Stimulated activated CD4-positive, alpha-beta T cell treated with anti-CD3 and anti-CD28 coated beads, Interleukin-2, amount 100 ng/mL, for 24 hours (primary cell): ENCODE measurements around the gene DENND1A.
"Not testable (repeated sequence)": the region's sequence is repeated elsewhere in the genome, so short reads cannot be mapped to it uniquely, and the experiment has no call there.

ENCODE experiments used
- DNase-seq, 2 donors: peaks; one replicate each; pipeline ENCODE4 v3.0.0-alpha.2; 2020

DENND1A gene

GRCh38 chr9:123438821-123439220 lies 491.1 kb downstream of the DENND1A start:
- no peak for DNase-seq

- DNase-seq = no peak
Observed at GRCh38 chr9:123438321-123438720, 491.6 kb downstream of the DENND1A start.

- DNase-seq = no peak
Observed at GRCh38 chr9:123437201-123437600, 492.7 kb downstream of the DENND1A start.

- no peak for DNase-seq
Observed at GRCh38 chr9:123435471-123435870, 494.5 kb downstream of the DENND1A start.

GRCh38 chr9:123434619-123435240 lies 495.2 kb downstream of the DENND1A start:
- no peak for DNase-seq

- no peak for DNase-seq
Observed at GRCh38 chr9:123432331-123433236, 497.3 kb downstream of the DENND1A start.

GRCh38 chr9:123431581-123431980 lies 498.3 kb downstream of the DENND1A start:
- no peak for DNase-seq

GRCh38 chr9:123428450-123428849 lies 501.5 kb downstream of the DENND1A start:
- not testable (repeated sequence) for DNase-seq

GRCh38 chr9:123426406-123426805 lies 503.5 kb downstream of the DENND1A start:
- DNase-seq = no peak

GRCh38 chr9:123425836-123426365 lies 504.0 kb downstream of the DENND1A start:
- no peak for DNase-seq

- no peak for DNase-seq
Observed at GRCh38 chr9:123425261-123425821, 504.6 kb downstream of the DENND1A start.

GRCh38 chr9:123424552-123425225 lies 505.2 kb downstream of the DENND1A start:
- DNase-seq = no peak

- DNase-seq = no peak
Observed at GRCh38 chr9:123424131-123424530, 505.8 kb downstream of the DENND1A start.

- DNase-seq = no peak
Observed at GRCh38 chr9:123423311-123423640, 506.6 kb downstream of the DENND1A start.

GRCh38 chr9:123422635-123423310 lies 507.2 kb downstream of the DENND1A start:
- DNase-seq = no peak

GRCh38 chr9:123421801-123422455 lies 508.0 kb downstream of the DENND1A start:
- no peak for DNase-seq

GRCh38 chr9:123421186-123421585 lies 508.7 kb downstream of the DENND1A start:
- DNase-seq = no peak

- no peak for DNase-seq
Observed at GRCh38 chr9:123420592-123421111, 509.3 kb downstream of the DENND1A start.

GRCh38 chr9:123419721-123420591 lies 510.0 kb downstream of the DENND1A start:
- no peak for DNase-seq

- no peak for DNase-seq
Observed at GRCh38 chr9:123419091-123419490, 510.8 kb downstream of the DENND1A start.

GRCh38 chr9:123418506-123418905 lies 511.4 kb downstream of the DENND1A start:
- no peak for DNase-seq
